GM08714 (cell line): ENCODE measurements around the gene SLC25A29.
"Not testable (repeated sequence)": the region's sequence is repeated elsewhere in the genome, so short reads cannot be mapped to it uniquely, and the experiment has no call there.

Experiments used
- H3K4me3 ChIP-seq: fragments of 200-500 bp; sonication (Bioruptor generic); 2 replicates; pipeline ENCODE4 v1.5.1; 2014; ENCODE audit warnings: mild to moderate bottlenecking, low read length, inconsistent platforms
- ZNF274 ChIP-seq: IDR thresholded peaks from 2 replicates; pipeline ENCODE4 v1.6.1; 2012; ENCODE audit warnings: mild to moderate bottlenecking, low read depth, low read length

SLC25A29 gene

GRCh38 chr14:100309028-100309737 lies 2.9 kb upstream of the SLC25A29 start:
- H3K4me3 ChIP-seq: no peak overlapping the region
- no peak for TF ChIP-seq ZNF274

DNA sequence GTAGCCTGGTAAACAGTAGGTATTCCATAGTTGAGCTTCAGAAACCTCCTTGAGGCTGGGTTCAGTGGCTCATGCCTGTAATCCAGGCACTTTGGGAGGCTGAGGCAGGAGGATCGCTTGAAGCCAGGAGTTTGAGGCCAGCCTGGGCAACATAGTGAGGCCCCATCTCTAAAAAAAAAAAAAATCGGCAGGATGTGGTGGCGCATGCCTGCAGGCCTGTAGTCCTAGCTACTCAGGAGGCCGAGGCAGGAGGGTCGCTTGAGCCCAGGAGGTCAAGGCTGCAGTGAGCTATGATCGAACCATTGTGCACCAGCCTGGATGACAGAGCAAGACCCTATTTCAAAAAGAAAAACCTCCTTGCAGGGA lies 2.2 kb upstream of the SLC25A29 start:
- H3K4me3 ChIP-seq: not testable (repeated sequence)

DNA sequence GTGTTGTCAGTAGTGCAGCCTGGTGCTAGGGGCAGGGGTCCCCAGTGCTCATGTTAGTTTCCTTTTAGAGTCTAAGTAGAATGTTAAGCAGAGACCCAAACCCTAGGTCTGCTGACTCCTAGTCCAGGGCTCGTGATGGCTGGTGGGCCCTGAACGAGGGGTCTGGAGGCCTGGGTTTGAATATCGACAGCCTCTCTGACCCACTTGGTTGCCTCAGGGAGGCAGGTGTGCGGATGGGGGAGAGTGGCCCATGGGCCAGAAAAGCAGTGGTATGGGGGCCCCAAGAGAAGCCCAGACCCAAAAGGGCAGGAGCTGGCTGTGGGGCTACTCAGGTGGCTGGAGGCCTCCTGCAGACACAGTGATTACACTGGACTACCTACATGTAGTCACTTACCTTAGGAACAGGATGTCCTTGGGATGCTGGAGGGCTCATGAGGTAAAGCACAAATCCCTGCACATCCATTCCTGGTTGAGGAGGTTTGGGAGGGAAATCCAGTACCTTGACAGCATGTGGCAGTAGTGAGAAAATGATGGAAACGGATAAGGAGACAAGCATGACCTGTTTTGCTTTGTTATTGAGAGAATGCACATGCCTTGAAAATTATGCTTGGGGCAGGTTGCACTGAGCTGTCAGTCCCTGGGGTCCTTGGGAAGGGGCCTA lies 1.7 kb upstream of the SLC25A29 start:
- no peak for TF ChIP-seq ZNF274
- H3K4me3 ChIP-seq: no peak overlapping the region

- TF ChIP-seq ZNF274: no peak
These were observed 938 bp upstream of the SLC25A29 start for GRCh38 chr14:100306998-100307765.

DNA sequence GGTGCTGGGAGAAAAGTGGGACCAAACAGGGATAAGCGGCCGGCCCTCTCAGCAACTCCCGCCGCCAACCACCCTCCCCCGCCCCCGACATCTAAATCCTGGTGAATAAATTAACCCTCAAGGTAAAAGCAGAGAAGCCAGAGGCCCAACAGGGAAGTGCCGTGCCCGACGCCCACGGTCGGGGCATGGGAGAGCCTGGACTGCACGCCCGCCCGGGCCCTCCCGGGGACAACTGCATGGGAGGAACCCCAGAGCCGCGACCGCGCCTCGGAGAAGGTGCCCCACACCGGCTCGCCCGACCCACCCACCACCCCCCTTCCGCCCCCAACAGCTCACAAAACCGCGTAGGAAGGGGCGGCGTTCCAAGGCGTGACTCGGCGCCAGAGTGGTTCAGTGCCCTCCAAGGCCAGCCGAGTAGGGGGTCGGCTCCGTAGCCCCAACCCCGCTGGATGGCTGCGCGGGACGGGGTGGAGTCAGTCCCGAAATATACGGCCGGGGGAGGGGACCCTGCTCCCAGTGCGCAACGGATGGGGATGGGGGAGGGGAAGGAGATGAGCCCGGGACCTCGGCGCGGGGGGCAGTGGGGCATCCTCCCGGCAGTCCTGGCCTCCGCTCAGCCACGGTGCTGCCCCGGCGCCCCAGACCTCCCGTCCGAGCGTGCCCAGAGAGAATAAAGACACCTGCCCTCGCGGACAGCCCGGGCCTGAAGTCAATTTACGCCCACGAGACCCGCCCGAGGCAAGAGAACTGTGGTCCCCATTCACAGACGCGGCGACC lies 732 bp downstream of the SLC25A29 start:
- TF ChIP-seq ZNF274: no peak
- H3K4me3 ChIP-seq: peak overlapping the region; percentile 68

More at GRCh38 chr14:100306998-100307765, 938 bp upstream of the SLC25A29 start:
- peak overlapping the region; percentile 54; the same call in 1 of the 2 replicates for H3K4me3 ChIP-seq

GRCh38 chr14:100304825-100305323 lies 1.4 kb downstream of the SLC25A29 start:
- no peak for TF ChIP-seq ZNF274
- H3K4me3 ChIP-seq: no peak overlapping the region

- TF ChIP-seq ZNF274: no peak
- no peak overlapping the region for H3K4me3 ChIP-seq
These were observed 2.3 kb downstream of the SLC25A29 start for GRCh38 chr14:100303925-100304324.

- H3K4me3 ChIP-seq: no peak overlapping the region
- no peak for TF ChIP-seq ZNF274
These were observed 3.1 kb downstream of the SLC25A29 start for GRCh38 chr14:100303179-100303578.

- no peak overlapping the region for H3K4me3 ChIP-seq
- TF ChIP-seq ZNF274: no peak
These were observed 3.6 kb downstream of the SLC25A29 start for GRCh38 chr14:100302616-100303015.

DNA sequence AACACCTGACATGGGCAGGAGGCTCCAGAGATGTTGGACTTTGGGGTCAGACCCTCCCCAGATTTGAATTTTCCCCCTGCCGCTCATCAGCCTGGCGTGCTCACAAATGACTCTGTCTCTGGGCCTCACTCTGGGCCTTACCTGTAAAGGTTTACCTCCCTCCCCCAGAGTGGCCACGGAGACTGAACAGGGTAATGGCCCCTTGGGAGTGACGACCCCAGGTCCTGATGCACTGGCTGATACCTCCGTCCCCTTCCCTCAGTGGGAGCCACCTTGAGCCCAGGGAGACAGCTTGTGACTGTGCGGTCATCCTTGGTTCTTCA lies 7.0 kb downstream of the SLC25A29 start:
- H3K4me3 ChIP-seq: no peak overlapping the region
- TF ChIP-seq ZNF274: no peak

DNA sequence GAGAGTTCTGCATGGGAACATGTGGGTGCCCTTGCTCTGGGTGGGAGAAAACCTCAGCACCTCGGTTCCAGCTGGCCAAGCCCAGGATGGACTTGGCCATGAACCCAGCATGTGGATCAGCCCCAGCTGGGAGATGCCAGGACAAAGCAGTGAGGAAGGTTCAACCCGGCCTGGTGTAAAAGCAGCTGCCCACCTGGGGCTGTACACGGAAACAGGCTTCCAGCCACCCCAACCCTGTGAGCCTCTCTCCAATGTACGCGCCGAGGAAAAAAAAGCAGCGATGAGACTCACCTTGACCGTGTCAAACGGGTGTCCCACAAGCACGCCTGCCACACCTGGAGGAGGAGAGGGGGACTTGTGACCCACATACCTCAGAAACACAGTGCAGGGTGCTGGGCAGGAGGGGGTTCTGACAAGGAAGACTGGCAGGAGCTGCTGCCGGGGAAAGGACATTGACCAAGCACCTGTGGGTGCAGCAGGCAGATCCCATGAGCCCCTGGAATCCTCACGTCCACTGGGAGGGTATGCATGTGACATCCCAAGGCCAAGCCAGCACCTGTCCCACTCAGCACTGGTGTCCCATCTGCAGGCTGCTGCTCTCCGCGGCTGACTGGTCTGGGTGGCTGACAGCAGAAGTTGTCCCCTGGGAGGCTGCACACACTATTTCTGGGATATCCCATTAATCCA lies 7.5 kb downstream of the SLC25A29 start:
- no peak for TF ChIP-seq ZNF274
- H3K4me3 ChIP-seq: no peak overlapping the region

GRCh38 chr14:100297320-100298300 lies 8.6 kb downstream of the SLC25A29 start:
- TF ChIP-seq ZNF274: no peak
- no peak overlapping the region for H3K4me3 ChIP-seq

DNA sequence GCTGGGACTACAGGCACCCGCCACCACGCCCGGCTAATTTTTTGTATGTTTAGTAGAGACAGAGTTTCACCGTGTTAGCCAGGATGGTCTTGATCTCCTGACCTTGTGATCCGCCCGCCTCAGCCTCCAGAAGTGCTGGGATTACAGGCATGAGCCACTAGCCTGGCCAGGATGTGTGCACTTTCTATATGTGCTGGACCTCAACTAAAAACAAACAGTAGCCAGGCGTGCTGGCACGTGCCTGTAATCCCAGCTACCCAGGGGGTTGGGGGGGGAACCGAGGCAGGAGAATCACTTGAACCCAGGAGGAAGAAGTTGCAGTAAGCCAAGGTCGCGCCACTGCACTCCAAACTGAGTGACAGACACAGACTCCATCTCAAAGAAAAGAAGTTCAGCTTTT lies 9.5 kb downstream of the SLC25A29 start:
- H3K4me3 ChIP-seq: not testable (repeated sequence)
